ELR (cell line): Measurements from ENCODE around the gene SCAPER.
A peak's percentile ranks its signal among the peaks of the same experiment; 100 is the strongest.
"Not testable (repeated sequence)": the region's sequence is repeated elsewhere in the genome, so short reads cannot be mapped to it uniquely, and the experiment has no call there.

Experiments used
- DNase-seq: peaks from one replicate; pipeline ENCODE4 v3.0.0-alpha.2; 2015; ENCODE audit warnings: low read depth

SCAPER gene

GRCh38 chr15:76576523-76577279 lies 328.4 kb downstream of the SCAPER start:
- DNase-seq, result peak; percentile 1

DNA sequence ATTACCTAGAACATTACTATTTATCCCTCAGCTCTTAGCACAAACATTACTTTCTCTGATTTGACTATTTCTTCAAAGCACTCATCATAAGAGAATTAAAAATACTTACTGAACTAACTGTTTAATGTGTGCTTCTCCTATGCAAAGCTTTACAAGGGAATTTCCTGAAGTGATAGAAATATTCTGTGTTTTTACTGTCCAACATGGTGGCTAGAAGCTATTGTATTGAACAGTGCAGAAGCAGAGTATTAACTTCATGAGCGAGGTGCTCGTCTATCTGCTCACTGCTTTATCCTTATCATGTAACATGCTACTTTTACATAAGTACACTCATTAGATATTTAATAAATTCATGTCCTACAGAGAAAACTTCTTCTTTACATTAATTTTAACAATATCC lies 329.5 kb downstream of the SCAPER start:
- DNase-seq, result no peak

DNA sequence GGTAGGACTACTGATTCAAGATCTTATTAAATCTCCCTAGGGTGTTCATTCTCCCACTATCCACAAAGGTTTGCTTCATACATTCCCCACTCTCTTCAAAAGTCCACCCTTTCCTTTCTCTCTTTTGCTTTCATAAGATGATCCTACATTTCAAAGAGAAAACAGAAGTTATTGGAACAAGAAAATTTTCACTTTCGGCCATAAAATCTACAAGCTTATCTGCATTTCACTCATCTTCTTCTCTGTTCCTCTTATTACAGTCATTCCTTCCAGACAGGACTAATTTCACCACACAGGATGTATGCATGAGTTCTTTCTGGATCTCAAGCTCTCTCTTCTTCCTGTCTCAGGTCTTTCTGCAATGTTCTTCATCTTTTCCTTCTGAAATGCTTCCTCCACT lies 329.9 kb downstream of the SCAPER start:
- DNase-seq, result no peak

GRCh38 chr15:76572983-76573314 lies 332.2 kb downstream of the SCAPER start:
- no peak for DNase-seq

DNA sequence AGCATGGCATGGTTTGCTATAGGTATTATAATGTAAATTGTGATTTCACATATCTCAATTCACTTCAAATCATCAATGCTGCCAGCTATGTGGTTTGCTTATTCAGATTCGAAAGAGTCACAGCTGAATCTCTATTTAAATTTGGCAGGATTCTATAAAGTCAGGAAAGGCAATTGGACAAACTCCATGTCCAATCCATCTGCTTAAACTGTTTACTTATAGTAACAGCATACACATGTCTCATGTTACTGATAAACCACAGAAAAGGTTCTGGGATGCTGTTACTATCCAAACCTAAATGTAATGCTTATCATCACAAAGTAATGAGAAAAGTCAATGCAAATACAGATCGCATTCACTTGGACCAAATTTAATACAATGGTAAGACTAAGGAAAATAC lies 338.9 kb downstream of the SCAPER start:
- no peak for DNase-seq

DNA sequence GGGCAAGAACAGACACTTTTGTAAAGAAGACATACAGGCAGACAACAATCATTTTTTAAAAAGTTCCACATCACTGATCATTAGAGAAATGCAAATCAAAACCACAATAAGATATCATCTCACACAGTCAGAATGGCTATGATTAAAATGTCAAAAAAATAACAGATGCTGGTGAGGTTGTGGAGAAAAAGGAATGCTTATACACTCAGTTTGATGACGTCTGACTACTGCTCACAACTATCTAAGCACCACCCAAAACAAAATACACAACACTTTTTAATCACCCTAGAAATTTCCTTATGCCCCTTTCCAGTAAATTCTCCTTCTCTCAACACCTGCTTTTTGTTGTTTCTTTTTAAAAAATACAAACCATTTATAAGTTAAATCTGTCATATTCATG lies 339.8 kb downstream of the SCAPER start:
- DNase-seq, result no peak

DNA sequence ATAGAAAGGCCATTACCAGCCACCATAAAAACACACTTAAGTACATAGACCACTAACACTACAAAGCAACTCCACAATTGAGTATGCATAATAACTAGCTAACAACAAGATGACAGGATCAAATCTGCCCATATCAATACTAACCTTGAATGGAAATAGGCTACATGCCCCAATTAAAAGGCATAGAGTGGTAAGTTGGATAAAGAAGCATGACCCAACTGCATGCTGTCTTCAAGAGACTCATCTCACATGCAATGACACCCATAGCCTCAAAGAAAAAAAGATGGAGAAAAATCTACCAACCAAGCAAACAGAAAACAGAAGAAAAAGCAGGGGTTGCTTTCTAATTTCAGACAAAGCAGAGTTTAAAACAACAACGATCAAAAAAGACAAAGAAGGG lies 349.9 kb downstream of the SCAPER start:
- no peak for DNase-seq

GRCh38 chr15:76553564-76553963 lies 351.6 kb downstream of the SCAPER start:
- DNase-seq, result no peak

GRCh38 chr15:76553102-76553501 lies 352.0 kb downstream of the SCAPER start:
- no peak for DNase-seq

GRCh38 chr15:76546805-76547204 lies 358.3 kb downstream of the SCAPER start:
- DNase-seq, result no peak

- no peak for DNase-seq
These were observed 371.1 kb downstream of the SCAPER start for GRCh38 chr15:76533995-76534394.

DNA sequence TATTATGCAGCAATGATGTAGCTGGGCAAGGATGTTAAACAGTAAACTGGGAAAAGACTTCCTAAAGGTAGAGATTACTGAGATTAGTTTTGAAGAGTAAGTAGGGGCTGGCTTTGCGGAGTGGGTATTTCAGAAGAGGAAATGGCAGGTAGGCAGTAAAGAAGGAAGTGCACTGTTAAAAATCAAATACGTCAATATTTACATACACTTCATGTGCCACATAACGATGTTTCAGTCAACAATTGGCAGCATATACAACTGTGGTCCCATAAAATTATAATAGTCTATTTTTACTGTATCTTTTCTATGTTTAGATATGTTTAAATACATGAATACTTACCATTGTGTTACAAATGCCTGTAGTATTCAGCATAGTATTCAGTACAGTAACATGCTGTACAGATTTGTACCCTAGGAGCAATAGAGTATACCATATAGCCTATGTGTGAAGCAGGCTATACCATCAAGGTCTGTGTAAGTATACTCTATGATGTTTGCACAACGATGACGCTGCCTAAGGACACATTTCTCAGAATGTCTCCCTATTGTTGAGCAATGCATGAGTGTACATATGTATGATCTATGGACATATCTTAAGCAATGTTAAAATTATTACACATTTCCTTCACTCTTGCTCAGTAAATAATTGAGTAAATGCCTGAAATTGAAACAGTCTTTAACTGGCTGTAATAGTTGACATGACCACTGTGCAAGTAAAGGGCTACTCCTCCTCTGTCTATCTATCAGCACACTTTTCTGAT lies 371.9 kb downstream of the SCAPER start:
- DNase-seq, result peak; percentile 37

GRCh38 chr15:76529911-76530310 lies 375.2 kb downstream of the SCAPER start:
- DNase-seq, result peak; percentile 4

- no peak for DNase-seq
These were observed 379.0 kb downstream of the SCAPER start for GRCh38 chr15:76526111-76526510.

DNA sequence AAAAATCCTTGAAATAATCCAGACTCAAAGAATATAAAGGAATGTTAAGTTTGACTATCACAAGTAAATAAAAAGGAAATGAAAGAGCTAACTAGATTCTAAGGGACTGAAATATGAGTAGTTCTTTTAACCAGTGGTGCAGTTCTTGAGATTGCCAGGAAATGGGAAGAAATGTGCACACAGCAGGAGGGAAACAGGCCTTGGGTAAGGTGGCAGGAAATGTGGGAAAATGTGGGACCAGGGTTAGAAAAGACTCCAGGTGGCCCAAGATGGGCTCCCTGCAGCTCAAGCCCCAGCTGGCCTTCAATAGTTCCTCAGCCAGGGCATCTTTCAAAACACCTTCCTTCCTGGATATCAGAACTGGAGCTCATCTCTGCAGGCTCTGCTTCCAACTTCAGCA lies 387.2 kb downstream of the SCAPER start:
- no peak for DNase-seq

- no peak for DNase-seq
These were observed 390.9 kb downstream of the SCAPER start for GRCh38 chr15:76514282-76514681.

- DNase-seq, result peak; percentile 19
These were observed 392.2 kb downstream of the SCAPER start for GRCh38 chr15:76512971-76513370.

DNA sequence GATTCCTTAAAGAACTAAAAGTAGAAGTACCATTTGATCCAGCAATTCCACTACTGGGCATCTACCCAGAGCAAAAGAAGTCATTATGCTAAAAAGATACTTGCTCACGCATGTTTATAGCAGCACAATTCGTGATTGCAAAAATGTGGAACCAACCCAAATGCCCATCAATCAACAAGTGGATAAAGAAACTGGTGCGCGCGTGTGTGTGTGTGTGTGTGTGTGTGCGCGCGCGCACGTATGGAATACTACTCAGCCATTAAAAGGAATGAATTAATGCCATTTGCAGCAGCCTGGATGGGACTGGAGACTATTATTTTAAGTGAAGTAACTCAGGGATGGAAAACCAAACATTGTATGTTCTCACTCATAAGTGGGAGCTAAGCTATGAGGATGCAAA lies 394.5 kb downstream of the SCAPER start:
- not testable (repeated sequence) for DNase-seq

- no peak for DNase-seq
These were observed 401.3 kb downstream of the SCAPER start for GRCh38 chr15:76503804-76504203.

DNA sequence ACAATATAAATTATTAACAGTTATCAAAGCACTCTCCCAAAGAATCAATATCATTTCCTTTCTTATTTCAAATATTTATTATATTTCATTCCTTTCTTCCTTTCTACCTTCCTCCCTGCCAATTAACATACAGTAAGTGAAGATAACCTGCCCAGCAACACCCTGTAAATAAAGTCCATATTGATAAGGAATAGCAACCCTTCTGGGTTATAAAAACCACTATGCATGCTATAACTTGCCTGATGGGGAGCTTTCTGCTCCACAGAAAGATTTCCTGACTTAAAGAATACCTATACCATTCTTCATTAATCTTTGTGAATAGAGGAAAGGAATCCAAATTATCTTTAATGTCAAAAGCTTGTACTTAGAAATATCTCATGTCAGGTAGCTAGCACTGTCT lies 402.0 kb downstream of the SCAPER start:
- DNase-seq, result no peak

GRCh38 chr15:76502678-76503077 lies 402.5 kb downstream of the SCAPER start:
- DNase-seq, result no peak

- not testable (repeated sequence) for DNase-seq
These were observed 403.0 kb downstream of the SCAPER start for GRCh38 chr15:76502185-76502584.

DNA sequence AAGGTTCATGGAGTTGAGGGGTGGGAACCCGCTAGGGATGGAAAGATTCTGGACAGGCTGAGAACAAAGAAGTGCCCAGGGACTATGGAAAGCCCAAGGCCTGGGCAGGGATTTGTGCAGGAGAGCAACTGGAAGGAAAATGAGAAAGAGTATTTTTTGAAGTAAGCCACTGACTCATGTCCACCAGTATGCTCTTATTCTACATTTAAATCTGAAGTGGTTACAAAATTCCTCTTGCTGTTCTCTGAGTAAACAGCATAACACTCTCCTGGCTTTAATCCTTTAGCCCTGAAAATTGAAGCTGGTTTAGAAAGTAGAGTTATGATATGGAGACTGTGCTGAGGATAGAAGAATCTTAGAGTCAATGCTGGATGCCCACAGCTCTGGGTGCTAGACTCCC lies 403.4 kb downstream of the SCAPER start:
- no peak for DNase-seq

- no peak for DNase-seq
These were observed 404.1 kb downstream of the SCAPER start for GRCh38 chr15:76501011-76501410.
